Spleen (tissue), 11 donors: ENCODE measurements around the gene PCED1A. TPM values are rescaled to one million over a fixed set of nuclear protein-coding genes. Genes with fewer than 3 reads are reported as not detected.

ENCODE experiments used
- DNase-seq: peaks from one replicate; pipeline ENCODE4 v3.0.0-alpha.2; 2020
- H3K27ac ChIP-seq, 8 donors: fragments of 200-600 bp; sonication (generic) in 7 of 8; 1 replicate in 4 of 8; 2 replicates in 4 of 8; pipeline versions ENCODE4 v1.5.0 to v1.8.0; 2016 to 2021; ENCODE audit warnings: inconsistent platforms in 4 of 8, mild to moderate bottlenecking in 4 of 8, moderate library complexity in 1 of 8
- H3K27me3 ChIP-seq, 7 donors: fragments of 200-600 bp; sonication (generic) in 6 of 7; replicated peaks in 1 of 7; 1 replicate in 4 of 7; 2 replicates in 3 of 7; pipeline versions ENCODE4 v1.5.0 to v1.8.0; 2016 to 2021; ENCODE audit warnings: inconsistent platforms in 3 of 7, mild to moderate bottlenecking in 1 of 7
- H3K36me3 ChIP-seq, 6 donors: fragments of 200-600 bp; sonication (generic) in 5 of 6; 1 replicate in 4 of 6; 2 replicates in 2 of 6; pipeline versions ENCODE4 v1.5.0 to v1.8.0; 2016 to 2021; ENCODE audit warnings: inconsistent platforms in 2 of 6
- H3K4me1 ChIP-seq, 6 donors: fragments of 200-600 bp; sonication (generic) in 5 of 6; 1 replicate in 3 of 6; 2 replicates in 3 of 6; pipeline versions ENCODE4 v1.5.0 to v1.8.0; 2016 to 2021; ENCODE audit warnings: inconsistent platforms in 3 of 6
- H3K4me3 ChIP-seq, 8 donors: fragments of 200-600 bp; sonication (generic) in 7 of 8; 1 replicate in 4 of 8; 2 replicates in 4 of 8; pipeline versions ENCODE4 v1.5.0 to v1.8.0; 2016 to 2021; ENCODE audit warnings: inconsistent platforms in 4 of 8, mild to moderate bottlenecking in 4 of 8, moderate library complexity in 2 of 8
- H3K9me3 ChIP-seq, 8 donors: fragments of 200-600 bp; sonication (generic) in 7 of 8; 1 replicate in 4 of 8; 2 replicates in 4 of 8; pipeline versions ENCODE4 v1.5.0 to v1.8.0; 2016 to 2021; ENCODE audit warnings: inconsistent platforms in 4 of 8
- CTCF ChIP-seq, 11 experiments: fragments of 200-600 bp in 7 of 11; fragments of 450-650 bp in 4 of 11; sonication (generic) in 4 of 11; IDR thresholded peaks in 8 of 11; conservative IDR thresholded peaks in 3 of 11; 1 replicate in 7 of 11; 2 replicates in 4 of 11; pipeline versions ENCODE4 v1.4.0 to v1.8.0; 2016 to 2021; ENCODE audit warnings: antibody characterized with exemption in 11 of 11, inconsistent platforms in 4 of 11, mild to moderate bottlenecking in 1 of 11
- POLR2A ChIP-seq, 3 donors: fragments of 450-650 bp; IDR thresholded peaks; one replicate each; pipeline ENCODE4 v1.5.1; 2017; ENCODE audit warnings: antibody characterized with exemption in 3 of 3, mild to moderate bottlenecking in 1 of 3
- POLR2AphosphoS5 ChIP-seq, 3 donors: sonication (generic); formaldehyde crosslinking; IDR thresholded peaks; one replicate each; pipeline ENCODE4 v1.5.1; 2017; ENCODE audit warnings: antibody characterized with exemption in 3 of 3
- WGBS, 5 donors: extraction: QIAGEN DNeasy Blood & Tissue Kit in 3 of 5; methylation state at CpG; one replicate each; pipeline versions ENCODE4 v1.1.5 to v1.1.7; 2013 to 2018; 5-methylcytosine and 5-hydroxymethylcytosine counted together
- intact Hi-C: fragments of 100-400 bp; cut with DNase I; formaldehyde crosslinking; loops from one replicate; pipeline ENCODE4 v1.15.0; 2023; ENCODE audit warnings: low total_unique reads
- polyA plus RNA-seq, 3 donors: library from polyadenylated mRNA; stranded (reverse); fragments of 200-250 nt; gene quantifications; one replicate each; pipeline ENCODE4 v1.2.1, GENCODE V29; 2013
- total RNA-seq, 7 donors: library from RNA; depleted of rRNA in 3 of 7; stranded (reverse); fragments of >200 nt in 3 of 7; fragmentation: NEBNext Ultra II Directional in 4 of 7; extraction: Animal tissue kit (Norgen Biotek cat#: 25700) in 4 of 7; gene quantifications; one replicate each; pipeline versions ENCODE4 v1.1.0 to v1.2.1, GENCODE V29; 2016 to 2021
- donor health status: healthy with polysubstance abuse.
- donor health status: DM: no; HTN: no; CAD: no; lungs with moderate emphysema.
- donor health status: DM: no; HTN: no; CAD: no.
- donor health status: Bipolar disorder and iron deficiency.
- donor health status: healthy.
- donor health status: DM: no; HTN: no; CAD: no.
- donor health status: DM: yes; HTN: yes; CAD: no.

PCED1A gene
- total and polyA plus RNA-seq, 10 donors, result 38.2 to 165 (median 56.9) TPM

DNA sequence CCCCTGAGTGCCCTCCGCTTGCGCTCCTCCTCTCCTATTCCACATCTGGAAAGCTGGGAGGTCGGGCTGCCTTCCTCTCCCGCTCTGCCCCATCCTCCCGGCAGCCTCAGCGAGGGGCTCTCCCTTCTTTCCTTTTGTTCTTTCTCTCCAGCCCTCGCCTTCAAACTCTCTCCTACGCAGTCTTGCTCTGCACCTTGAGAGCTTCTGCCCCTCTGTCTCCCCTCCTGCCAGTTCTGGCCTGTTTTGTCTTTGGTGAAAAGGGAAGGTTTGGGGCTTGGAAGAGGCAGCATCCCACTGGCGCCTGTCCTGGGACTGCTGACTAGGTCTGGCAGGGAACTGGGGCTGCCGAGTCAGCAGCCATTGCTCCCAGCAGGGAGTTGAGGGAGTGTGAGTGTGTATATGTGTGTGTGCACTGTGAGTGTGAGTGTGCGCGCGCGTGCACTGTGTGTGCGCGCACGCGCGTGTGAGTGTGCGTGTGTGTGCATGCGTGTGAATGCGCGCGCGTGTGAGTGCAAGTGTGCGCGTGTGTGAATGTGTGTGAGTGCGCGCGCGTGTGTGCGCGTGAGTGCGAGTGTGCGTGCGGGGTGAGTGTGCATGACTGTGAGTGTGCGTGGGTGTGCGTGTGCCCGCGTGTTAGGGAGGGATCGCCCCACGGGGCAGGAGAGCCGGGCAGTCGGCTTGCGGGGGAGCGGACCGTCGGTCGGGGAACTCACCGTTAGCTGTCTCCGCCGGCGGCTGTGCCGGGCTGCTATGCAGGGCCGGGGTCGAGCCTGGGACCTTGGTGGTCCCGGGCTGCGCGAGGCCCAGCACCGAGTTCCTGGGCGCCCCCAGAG lies 40.6 kb downstream of the PCED1A start:
- TF ChIP-seq POLR2AphosphoS5 (IDR thresholded peaks at IDR 0.05), result no peak
- no peak for TF ChIP-seq CTCF (IDR thresholded peaks at IDR 0.05 in 8 of 11, conservative IDR thresholded peaks at IDR 0.05 in 3 of 11)
- TF ChIP-seq POLR2A (IDR thresholded peaks at IDR 0.05), result no peak
- H3K27me3 ChIP-seq, result peaks cover 0 to 100% (median 42%) of the 10 kb centered on the region in 7 donors
- peak overlapping the region in 7 of 8 donors; percentile 25 to 65 (median 34) for H3K4me3 ChIP-seq
- H3K36me3 ChIP-seq, result no peaks in the 10 kb centered on the region
- WGBS, 5 donors, result 1 to 4% (median 2%) methylated on average over 19 to 61 of the region's 61 CpGs
- DNase-seq, result no peak
- no peaks in the 10 kb centered on the region for H3K9me3 ChIP-seq
- no peak overlapping the region for H3K27ac ChIP-seq
- intact Hi-C loops, result no loop called here
- H3K4me1 ChIP-seq, result peaks cover 3 to 31% (median 26%) of the 10 kb centered on the region in 6 donors

- WGBS, 5 donors, result 33 to 45% (median 34%) methylated on average over 9 of the region's 9 CpGs
- intact Hi-C loops, result no loop called here
- no peaks in the 10 kb centered on the region for H3K36me3 ChIP-seq
Observed at GRCh38 chr20:2799271-2799670, 41.2 kb downstream of the PCED1A start.

GRCh38 chr20:2798814-2799213 lies 41.6 kb downstream of the PCED1A start:
- Histone ChIP-seq H3K4me3 (no peak overlapping the region), H3K9me3 (no peaks in the 10 kb centered on the region), H3K27me3 (peaks cover 0 to 98% (median 35%) of the 10 kb centered on the region in 7 donors), H3K4me1 (peaks cover 3 to 29% (median 26%) of the 10 kb centered on the region in 6 donors), H3K27ac (no peak overlapping the region), H3K36me3 (no peaks in the 10 kb centered on the region)
- TF ChIP-seq CTCF (IDR thresholded peaks at IDR 0.05 in 8 of 11, conservative IDR thresholded peaks at IDR 0.05 in 3 of 11) (no peak), POLR2A (IDR thresholded peaks at IDR 0.05) (no peak), POLR2AphosphoS5 (IDR thresholded peaks at IDR 0.05) (no peak)
- DNase-seq, result no peak
- intact Hi-C loops, result no loop called here
- 58 to 78% (median 69%) methylated on average over 6 of the region's 6 CpGs for WGBS, 5 donors

More at GRCh38 chr20:2799271-2799670, 41.2 kb downstream of the PCED1A start:
- Histone ChIP-seq H3K4me3 (peak overlapping the region in 6 of 8 donors; percentile 25 to 65 (median 38)), H3K27me3 (peaks cover 0 to 98% (median 35%) of the 10 kb centered on the region in 7 donors), H3K9me3 (no peaks in the 10 kb centered on the region), H3K4me1 (peaks cover 3 to 29% (median 26%) of the 10 kb centered on the region in 6 donors), H3K27ac (no peak overlapping the region)
- no peak for TF ChIP-seq POLR2AphosphoS5 (IDR thresholded peaks at IDR 0.05)
- TF ChIP-seq CTCF (IDR thresholded peaks at IDR 0.05 in 8 of 11, conservative IDR thresholded peaks at IDR 0.05 in 3 of 11), result no peak
- TF ChIP-seq POLR2A (IDR thresholded peaks at IDR 0.05), result no peak
- DNase-seq, result no peak

- no peaks in the 10 kb centered on the region for H3K9me3 ChIP-seq
- H3K4me1 ChIP-seq, result peaks cover 3 to 29% (median 26%) of the 10 kb centered on the region in 6 donors
Observed at GRCh38 chr20:2798095-2798805, 42.2 kb downstream of the PCED1A start.

More at GRCh38 chr20:2798095-2798805, 42.2 kb downstream of the PCED1A start:
- intact Hi-C loops, result no loop called here
- DNase-seq, result no peak
- no peak for TF ChIP-seq POLR2AphosphoS5 (IDR thresholded peaks at IDR 0.05)
- Histone ChIP-seq H3K27me3 (peaks cover 0 to 98% (median 35%) of the 10 kb centered on the region in 7 donors), H3K36me3 (no peaks in the 10 kb centered on the region), H3K27ac (no peak overlapping the region), H3K4me3 (no peak overlapping the region)
- WGBS, 5 donors, result 81 to 89% (median 86%) methylated on average over 10 to 19 of the region's 19 CpGs
